ENCODE measurements around the gene ZC3H8. TPM values are rescaled to one million over a fixed set of nuclear protein-coding genes. Genes with fewer than 3 reads are reported as not detected.
A peak's percentile ranks its signal among the peaks of the same experiment; 100 is the strongest.

Gene ZC3H8
- total RNA-seq, 1 donor from 2014 or later = 20.7 TPM

DNA sequence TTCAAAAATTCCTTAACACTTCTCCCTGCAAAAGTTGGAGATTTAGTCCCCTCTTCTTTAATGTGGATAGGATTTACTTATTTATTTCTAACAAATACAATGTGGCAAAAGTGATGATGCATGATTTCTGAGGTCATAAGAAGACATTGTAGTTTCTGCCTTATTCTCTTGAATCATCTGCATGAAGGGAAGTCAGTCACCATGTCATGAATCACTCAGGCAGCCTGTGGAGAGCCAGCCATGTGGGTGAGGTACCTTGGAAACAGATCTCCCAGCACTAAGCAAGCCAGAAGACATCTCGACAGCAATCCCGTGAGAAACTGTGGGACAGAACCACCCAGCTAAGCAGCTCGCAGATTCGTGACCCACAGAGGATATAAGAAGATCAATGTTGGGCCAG is 2.7 kb upstream of the ZC3H8 start:
- Mint-ChIP-seq H3K9me3 (peaks cover 1% of the 10 kb centered on the region), H3K27ac (no peak overlapping the region)
- TF ChIP-seq, protein P1, sequence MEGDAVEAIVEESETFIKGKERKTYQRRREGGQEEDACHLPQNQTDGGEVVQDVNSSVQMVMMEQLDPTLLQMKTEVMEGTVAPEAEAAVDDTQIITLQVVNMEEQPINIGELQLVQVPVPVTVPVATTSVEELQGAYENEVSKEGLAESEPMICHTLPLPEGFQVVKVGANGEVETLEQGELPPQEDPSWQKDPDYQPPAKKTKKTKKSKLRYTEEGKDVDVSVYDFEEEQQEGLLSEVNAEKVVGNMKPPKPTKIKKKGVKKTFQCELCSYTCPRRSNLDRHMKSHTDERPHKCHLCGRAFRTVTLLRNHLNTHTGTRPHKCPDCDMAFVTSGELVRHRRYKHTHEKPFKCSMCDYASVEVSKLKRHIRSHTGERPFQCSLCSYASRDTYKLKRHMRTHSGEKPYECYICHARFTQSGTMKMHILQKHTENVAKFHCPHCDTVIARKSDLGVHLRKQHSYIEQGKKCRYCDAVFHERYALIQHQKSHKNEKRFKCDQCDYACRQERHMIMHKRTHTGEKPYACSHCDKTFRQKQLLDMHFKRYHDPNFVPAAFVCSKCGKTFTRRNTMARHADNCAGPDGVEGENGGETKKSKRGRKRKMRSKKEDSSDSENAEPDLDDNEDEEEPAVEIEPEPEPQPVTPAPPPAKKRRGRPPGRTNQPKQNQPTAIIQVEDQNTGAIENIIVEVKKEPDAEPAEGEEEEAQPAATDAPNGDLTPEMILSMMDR (conservative IDR thresholded peaks at IDR 0.05) = no peak

GRCh38 chr2:112256654-112257053 is 1.8 kb upstream of the ZC3H8 start:
- Mint-ChIP-seq H3K27me3 (peaks cover 3% of the 10 kb centered on the region), H3K36me3 (no peaks in the 10 kb centered on the region), H3K4me3 (no peak overlapping the region), H3K27ac (no peak overlapping the region), H3K4me1 (ENCODE audit: unreplicated experiment) (peaks cover 15% of the 10 kb centered on the region), H3K9me3 (no peaks in the 10 kb centered on the region)
- no peak for DNase-seq (ENCODE audit: extremely low spot score, unreplicated experiment)
- TF ChIP-seq, protein P1 (conservative IDR thresholded peaks at IDR 0.05) = no peak

More for the DNA sequence above, 2.7 kb upstream of the ZC3H8 start:
- Mint-ChIP-seq H3K4me1 (ENCODE audit: unreplicated experiment) (peaks cover 15% of the 10 kb centered on the region), H3K4me3 (no peak overlapping the region), H3K27me3 (peaks cover 3% of the 10 kb centered on the region), H3K36me3 (no peaks in the 10 kb centered on the region)
- no peak for DNase-seq (ENCODE audit: extremely low spot score, unreplicated experiment)

DNA sequence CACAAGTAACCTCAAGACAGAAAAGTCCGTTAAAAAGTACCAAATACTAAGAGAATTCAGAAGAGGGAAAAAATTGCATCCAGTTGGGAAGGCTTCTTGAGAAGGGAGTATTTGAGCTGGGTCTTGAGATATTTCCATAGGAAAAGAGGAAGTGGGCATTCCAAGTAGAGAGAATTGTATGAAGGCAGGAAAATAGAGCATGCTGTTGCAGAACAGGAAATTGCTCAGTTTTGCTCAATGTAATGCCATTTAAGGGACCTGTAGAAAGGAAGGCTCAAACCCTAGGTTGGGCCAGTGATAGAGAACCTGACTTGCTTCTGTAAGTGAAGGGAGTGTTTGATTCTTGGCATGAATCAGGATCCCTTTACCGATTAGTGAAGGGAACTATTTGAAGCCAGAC is 1.0 kb upstream of the ZC3H8 start:
- Mint-ChIP-seq H3K4me3 (peak overlapping the region; percentile 90), H3K27ac (no peak overlapping the region), H3K9me3 (no peaks in the 10 kb centered on the region), H3K4me1 (ENCODE audit: unreplicated experiment) (peaks cover 15% of the 10 kb centered on the region), H3K27me3 (peaks cover 3% of the 10 kb centered on the region), H3K36me3 (no peaks in the 10 kb centered on the region)
- DNase-seq (ENCODE audit: extremely low spot score, unreplicated experiment) = no peak
- TF ChIP-seq, protein P1 (conservative IDR thresholded peaks at IDR 0.05) = no peak

- peaks cover 10% of the 10 kb centered on the region for H3K4me1 Mint-ChIP-seq (ENCODE audit: unreplicated experiment)
- H3K4me3 Mint-ChIP-seq = peak overlapping the region; percentile 29
- H3K36me3 Mint-ChIP-seq = no peaks in the 10 kb centered on the region
- H3K27ac Mint-ChIP-seq = no peak overlapping the region
- TF ChIP-seq, protein P1 (conservative IDR thresholded peaks at IDR 0.05) = no peak
- no peaks in the 10 kb centered on the region for H3K27me3 Mint-ChIP-seq
- no peak for DNase-seq (ENCODE audit: extremely low spot score, unreplicated experiment)
- H3K9me3 Mint-ChIP-seq = no peaks in the 10 kb centered on the region
These were observed 1.5 kb downstream of the ZC3H8 start for GRCh38 chr2:112253261-112253815.

DNA sequence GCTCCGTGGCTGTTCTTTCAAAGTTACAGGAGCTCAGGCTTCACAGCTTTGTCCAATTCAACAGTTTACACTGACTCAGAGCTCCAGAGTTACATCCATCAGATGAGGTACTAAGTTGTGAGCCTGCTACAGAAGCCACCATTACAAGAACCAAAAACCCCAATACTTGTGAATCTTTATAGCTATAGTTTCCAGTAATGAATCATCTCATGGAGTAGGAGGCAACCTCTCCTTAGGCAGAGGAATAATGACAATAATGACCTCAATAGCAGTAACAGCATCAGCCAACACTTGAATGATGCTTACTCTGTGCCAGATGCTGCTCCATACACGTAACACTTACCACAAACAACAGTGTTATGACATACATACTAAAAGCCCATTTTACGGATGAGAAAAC is 3.6 kb downstream of the ZC3H8 start:
- Mint-ChIP-seq H3K36me3 (peaks cover 4% of the 10 kb centered on the region), H3K9me3 (no peaks in the 10 kb centered on the region), H3K4me1 (ENCODE audit: unreplicated experiment) (peaks cover 10% of the 10 kb centered on the region), H3K27ac (no peak overlapping the region), H3K4me3 (no peak overlapping the region), H3K27me3 (no peaks in the 10 kb centered on the region)
- DNase-seq (ENCODE audit: extremely low spot score, unreplicated experiment) = no peak
- TF ChIP-seq, protein P1 (conservative IDR thresholded peaks at IDR 0.05) = no peak

GRCh38 chr2:112244854-112245253 is 10.0 kb downstream of the ZC3H8 start:
- Mint-ChIP-seq H3K36me3 (peaks cover 9% of the 10 kb centered on the region), H3K27ac (no peak overlapping the region), H3K4me1 (ENCODE audit: unreplicated experiment) (no peaks in the 10 kb centered on the region), H3K4me3 (no peak overlapping the region), H3K27me3 (no peaks in the 10 kb centered on the region), H3K9me3 (no peaks in the 10 kb centered on the region)
- TF ChIP-seq, protein P1 (conservative IDR thresholded peaks at IDR 0.05) = no peak
- DNase-seq (ENCODE audit: extremely low spot score, unreplicated experiment) = no peak
